Glomerular visceral epithelial cell (primary cell): ENCODE measurements around the gene LDLRAD4.
"Not testable (repeated sequence)": the region's sequence is repeated elsewhere in the genome, so short reads cannot be mapped to it uniquely, and the experiment has no call there.

ENCODE experiments used
- DNase-seq: peaks from one replicate; pipeline ENCODE4 v3.0.0-alpha.2; 2016; ENCODE audit errors: extremely low spot score

The LDLRAD4 gene

GRCh38 chr18:13246591-13246990 lies 28.0 kb downstream of the LDLRAD4 start:
- DNase-seq = no peak

- no peak for DNase-seq
Measured at GRCh38 chr18:13247506-13247905, 28.9 kb downstream of the LDLRAD4 start.

GRCh38 chr18:13252686-13253410 lies 34.3 kb downstream of the LDLRAD4 start:
- DNase-seq = no peak

GRCh38 chr18:13253786-13254688 lies 35.5 kb downstream of the LDLRAD4 start:
- no peak for DNase-seq

GRCh38 chr18:13254971-13255927 lies 36.7 kb downstream of the LDLRAD4 start:
- DNase-seq = no peak

GRCh38 chr18:13256444-13257305 lies 38.1 kb downstream of the LDLRAD4 start:
- DNase-seq = no peak

GRCh38 chr18:13257361-13257980 lies 38.9 kb downstream of the LDLRAD4 start:
- DNase-seq = no peak

GRCh38 chr18:13258921-13259320 lies 40.4 kb downstream of the LDLRAD4 start:
- DNase-seq = no peak

- no peak for DNase-seq
Measured at GRCh38 chr18:13259701-13260100, 41.1 kb downstream of the LDLRAD4 start.

- no peak for DNase-seq
Measured at GRCh38 chr18:13260197-13260934, 41.8 kb downstream of the LDLRAD4 start.

- DNase-seq = no peak
Measured at GRCh38 chr18:13260935-13261640, 42.5 kb downstream of the LDLRAD4 start.

- no peak for DNase-seq
Measured at GRCh38 chr18:13261661-13262357, 43.2 kb downstream of the LDLRAD4 start.

GRCh38 chr18:13262358-13262680 lies 43.8 kb downstream of the LDLRAD4 start:
- not testable (repeated sequence) for DNase-seq

GRCh38 chr18:13262839-13263691 lies 44.5 kb downstream of the LDLRAD4 start:
- no peak for DNase-seq

- DNase-seq = no peak
Measured at GRCh38 chr18:13264091-13265007, 45.8 kb downstream of the LDLRAD4 start.
